Measurements from ENCODE around the gene TNPO3.
A peak's percentile ranks its signal among the peaks of the same experiment; 100 is the strongest.
"Not testable (repeated sequence)": the region's sequence is repeated elsewhere in the genome, so short reads cannot be mapped to it uniquely, and the experiment has no call there.

Gene TNPO3

DNA sequence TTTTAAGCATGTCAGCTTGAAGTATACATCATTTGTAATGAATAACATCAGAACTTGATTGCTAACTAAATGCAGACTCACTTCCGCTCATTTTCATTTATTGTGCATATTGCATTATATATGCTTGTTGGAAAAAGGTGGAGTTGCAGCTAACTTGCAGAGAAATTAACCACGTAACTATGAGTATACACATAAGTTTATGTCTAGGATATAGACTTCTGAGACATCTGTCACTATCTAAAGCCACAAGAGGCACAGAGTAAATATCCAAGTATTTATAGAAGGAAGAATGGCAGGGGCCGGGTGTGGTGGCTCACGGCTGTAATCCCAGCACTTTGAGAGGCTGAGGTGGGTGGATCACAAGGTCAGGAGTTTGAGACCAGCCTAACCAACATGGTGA, 47.3 kb downstream of the TNPO3 start:
- peaks cover 8% of the 10 kb centered on the region for H3K4me1 Mint-ChIP-seq
- no peak for DNase-seq (ENCODE audit: low spot score in 2 of 2)
- no peak overlapping the region for H3K4me3 Mint-ChIP-seq
- peak overlapping the region; percentile 32 for H3K27ac Mint-ChIP-seq (ENCODE audit: low read depth)
- ATAC-seq (replicated peaks; ENCODE audit: extremely low read depth, poor library complexity, severe bottlenecking) = no peak
- peaks cover 30% of the 10 kb centered on the region for H3K36me3 Mint-ChIP-seq (ENCODE audit: insufficient read depth)
- no peaks in the 10 kb centered on the region for H3K9me3 Mint-ChIP-seq
- no peaks in the 10 kb centered on the region for H3K27me3 Mint-ChIP-seq

DNA sequence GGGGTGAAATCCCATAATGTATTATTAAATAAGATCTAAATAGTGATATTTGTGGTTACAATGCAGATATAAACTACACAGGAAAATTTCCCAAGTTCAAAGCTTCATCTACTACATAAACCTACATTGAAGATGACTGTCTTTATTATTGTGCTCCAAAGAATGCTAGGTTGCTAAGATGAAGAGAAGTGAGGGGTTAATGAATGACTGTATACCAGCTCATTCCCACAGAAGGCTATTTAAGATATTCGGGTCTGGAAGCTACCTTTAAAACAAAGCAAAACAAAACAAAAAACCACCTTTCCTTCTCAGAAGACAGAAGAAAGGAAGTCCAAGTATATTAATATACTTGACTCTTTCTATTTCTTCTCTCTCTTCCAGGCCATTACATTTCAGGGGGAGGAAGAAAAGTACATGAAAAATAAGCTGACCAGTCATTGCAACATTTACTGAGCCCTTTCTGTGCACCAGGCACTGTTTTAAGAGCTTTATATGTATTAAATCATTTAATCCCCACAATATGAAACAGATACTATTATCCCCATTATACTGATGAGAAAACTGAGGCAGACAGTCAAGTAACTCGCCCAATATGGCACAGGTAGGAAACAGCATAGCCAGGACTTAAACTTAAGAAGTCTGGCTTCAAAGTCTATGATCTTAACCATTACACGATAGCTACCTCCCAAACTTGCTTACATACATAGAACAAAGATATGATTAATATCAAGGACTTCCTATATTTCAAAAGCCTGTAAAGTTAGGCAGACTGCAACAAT, 48.1 kb downstream of the TNPO3 start:
- ATAC-seq (replicated peaks; ENCODE audit: extremely low read depth, poor library complexity, severe bottlenecking) (no peak), DNase-seq (ENCODE audit: low spot score in 2 of 2) (no peak)
- peaks cover 37% of the 10 kb centered on the region for H3K36me3 Mint-ChIP-seq (ENCODE audit: insufficient read depth)
- peaks cover 8% of the 10 kb centered on the region for H3K4me1 Mint-ChIP-seq
- H3K27ac Mint-ChIP-seq (ENCODE audit: low read depth) = no peak overlapping the region
- no peak overlapping the region for H3K4me3 Mint-ChIP-seq
- no peaks in the 10 kb centered on the region for H3K27me3 Mint-ChIP-seq
- no peaks in the 10 kb centered on the region for H3K9me3 Mint-ChIP-seq

DNA sequence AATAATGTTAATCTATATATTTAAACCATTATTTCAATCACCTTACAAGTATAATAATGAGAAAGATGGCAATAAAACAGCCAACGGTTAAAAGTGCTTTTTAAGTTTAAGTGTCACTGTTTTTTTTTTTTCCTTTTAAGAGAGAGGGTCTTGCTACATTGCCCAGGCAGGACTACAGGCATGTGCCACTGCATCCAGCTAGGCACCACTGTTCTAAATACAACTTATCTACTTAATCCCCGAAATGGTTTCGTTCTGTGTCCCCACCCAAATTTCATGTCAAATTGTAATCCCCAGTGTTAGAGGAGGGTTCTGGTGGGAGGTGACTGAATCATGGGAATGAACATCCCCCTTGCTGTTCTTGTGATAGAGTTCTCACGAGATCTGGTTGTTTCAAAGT, 49.7 kb downstream of the TNPO3 start:
- no peak for ATAC-seq (replicated peaks; ENCODE audit: extremely low read depth, poor library complexity, severe bottlenecking)
- Mint-ChIP-seq H3K9me3 (no peaks in the 10 kb centered on the region), H3K4me1 (peaks cover 8% of the 10 kb centered on the region), H3K4me3 (no peak overlapping the region), H3K27ac (ENCODE audit: low read depth) (peak overlapping the region; percentile 71), H3K27me3 (no peaks in the 10 kb centered on the region), H3K36me3 (ENCODE audit: insufficient read depth) (peaks cover 37% of the 10 kb centered on the region)
- DNase-seq (ENCODE audit: low spot score in 2 of 2) = no peak

- H3K27me3 Mint-ChIP-seq = no peaks in the 10 kb centered on the region
- DNase-seq (ENCODE audit: low spot score in 2 of 2) (no peak), ATAC-seq (replicated peaks; ENCODE audit: extremely low read depth, poor library complexity, severe bottlenecking) (no peak)
- no peaks in the 10 kb centered on the region for H3K4me1 Mint-ChIP-seq
- peaks cover 54% of the 10 kb centered on the region for H3K36me3 Mint-ChIP-seq (ENCODE audit: insufficient read depth)
- H3K27ac Mint-ChIP-seq (ENCODE audit: low read depth) = no peak overlapping the region
- H3K9me3 Mint-ChIP-seq = no peaks in the 10 kb centered on the region
- no peak overlapping the region for H3K4me3 Mint-ChIP-seq
Observed at GRCh38 chr7:128997181-128997580, 57.7 kb downstream of the TNPO3 start.

GRCh38 chr7:128994560-128994959, 60.4 kb downstream of the TNPO3 start:
- not testable (repeated sequence) for H3K4me3 Mint-ChIP-seq; H3K9me3 Mint-ChIP-seq; DNase-seq (ENCODE audit: low spot score in 2 of 2); H3K27ac Mint-ChIP-seq (ENCODE audit: low read depth); H3K27me3 Mint-ChIP-seq; ATAC-seq (replicated peaks; ENCODE audit: extremely low read depth, poor library complexity, severe bottlenecking); H3K4me1 Mint-ChIP-seq
- peaks cover 50% of the 10 kb centered on the region for H3K36me3 Mint-ChIP-seq (ENCODE audit: insufficient read depth)

GRCh38 chr7:128993419-128993818, 61.5 kb downstream of the TNPO3 start:
- H3K36me3 Mint-ChIP-seq (ENCODE audit: insufficient read depth) = peaks cover 51% of the 10 kb centered on the region
- no peak overlapping the region for H3K27ac Mint-ChIP-seq (ENCODE audit: low read depth)
- H3K4me1 Mint-ChIP-seq = no peaks in the 10 kb centered on the region
- no peak for ATAC-seq (replicated peaks; ENCODE audit: extremely low read depth, poor library complexity, severe bottlenecking)
- H3K4me3 Mint-ChIP-seq = no peak overlapping the region
- DNase-seq (ENCODE audit: low spot score in 2 of 2) = no peak
- H3K27me3 Mint-ChIP-seq = no peaks in the 10 kb centered on the region
- H3K9me3 Mint-ChIP-seq = no peaks in the 10 kb centered on the region

- Mint-ChIP-seq H3K27ac (ENCODE audit: low read depth) (no peak overlapping the region), H3K36me3 (ENCODE audit: insufficient read depth) (peaks cover 47% of the 10 kb centered on the region), H3K27me3 (no peaks in the 10 kb centered on the region), H3K4me1 (no peaks in the 10 kb centered on the region), H3K4me3 (no peak overlapping the region), H3K9me3 (no peaks in the 10 kb centered on the region)
- ATAC-seq (replicated peaks; ENCODE audit: extremely low read depth, poor library complexity, severe bottlenecking) = no peak
- DNase-seq (ENCODE audit: low spot score in 2 of 2) = no peak
Observed at GRCh38 chr7:128989961-128990360, 65.0 kb downstream of the TNPO3 start.

GRCh38 chr7:128988372-128988771, 66.5 kb downstream of the TNPO3 start:
- ATAC-seq (replicated peaks; ENCODE audit: extremely low read depth, poor library complexity, severe bottlenecking) = no peak
- Mint-ChIP-seq H3K27ac (ENCODE audit: low read depth) (no peak overlapping the region), H3K36me3 (ENCODE audit: insufficient read depth) (peaks cover 50% of the 10 kb centered on the region), H3K4me1 (no peaks in the 10 kb centered on the region), H3K27me3 (no peaks in the 10 kb centered on the region), H3K9me3 (no peaks in the 10 kb centered on the region), H3K4me3 (no peak overlapping the region)
- DNase-seq (ENCODE audit: low spot score in 2 of 2) = no peak

GRCh38 chr7:128986609-128987008, 68.3 kb downstream of the TNPO3 start:
- no peaks in the 10 kb centered on the region for H3K27me3 Mint-ChIP-seq
- no peaks in the 10 kb centered on the region for H3K4me1 Mint-ChIP-seq
- peaks cover 50% of the 10 kb centered on the region for H3K36me3 Mint-ChIP-seq (ENCODE audit: insufficient read depth)
- ATAC-seq (replicated peaks; ENCODE audit: extremely low read depth, poor library complexity, severe bottlenecking) (no peak), DNase-seq (ENCODE audit: low spot score in 2 of 2) (no peak)
- H3K27ac Mint-ChIP-seq (ENCODE audit: low read depth) = peak overlapping the region; percentile 53
- H3K4me3 Mint-ChIP-seq = no peak overlapping the region
- no peaks in the 10 kb centered on the region for H3K9me3 Mint-ChIP-seq

DNA sequence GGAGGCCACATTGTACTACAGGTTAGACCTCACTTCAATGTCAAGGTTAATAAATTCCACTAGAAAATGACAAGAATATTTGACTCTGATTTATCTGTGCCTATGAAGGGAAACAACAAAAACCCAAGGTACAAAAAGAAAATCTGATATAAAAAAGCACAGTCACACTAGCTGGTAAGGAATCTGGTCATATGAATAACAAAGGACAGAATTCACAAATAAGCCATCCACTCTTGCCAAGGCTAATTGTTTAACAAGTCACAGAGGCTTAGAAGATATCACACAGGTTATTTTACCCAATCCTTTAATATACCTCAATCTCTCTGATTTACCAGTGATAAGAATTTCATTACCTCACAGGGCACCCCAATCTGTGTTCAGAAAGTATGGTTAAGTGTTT, 69.3 kb downstream of the TNPO3 start:
- H3K4me3 Mint-ChIP-seq = no peak overlapping the region
- no peaks in the 10 kb centered on the region for H3K4me1 Mint-ChIP-seq
- no peak for ATAC-seq (replicated peaks; ENCODE audit: extremely low read depth, poor library complexity, severe bottlenecking)
- DNase-seq (ENCODE audit: low spot score in 2 of 2) = no peak
- H3K27me3 Mint-ChIP-seq = no peaks in the 10 kb centered on the region
- H3K9me3 Mint-ChIP-seq = no peaks in the 10 kb centered on the region
- H3K27ac Mint-ChIP-seq (ENCODE audit: low read depth) = peak overlapping the region; percentile 53
- peaks cover 47% of the 10 kb centered on the region for H3K36me3 Mint-ChIP-seq (ENCODE audit: insufficient read depth)

DNA sequence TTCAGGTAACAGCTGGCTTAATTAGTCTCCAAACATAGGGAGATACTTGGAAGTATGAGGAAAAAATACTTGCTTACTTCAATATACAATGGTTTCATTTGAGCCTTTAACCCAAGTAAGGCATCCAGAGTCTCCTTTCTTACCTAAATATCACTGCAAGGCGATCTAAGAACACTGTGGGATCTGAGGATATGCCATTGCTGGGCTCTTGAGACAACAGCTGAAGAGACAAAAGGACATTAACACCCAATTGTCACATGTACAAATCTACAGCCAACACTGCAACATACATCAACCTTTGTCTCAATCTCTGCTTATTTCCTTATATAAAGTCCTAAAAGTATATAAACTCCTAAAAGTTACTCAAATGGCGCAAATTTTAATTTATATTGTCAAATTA, 72.8 kb downstream of the TNPO3 start:
- ATAC-seq (replicated peaks; ENCODE audit: extremely low read depth, poor library complexity, severe bottlenecking) (no peak), DNase-seq (ENCODE audit: low spot score in 2 of 2) (no peak)
- Mint-ChIP-seq H3K9me3 (no peaks in the 10 kb centered on the region), H3K36me3 (ENCODE audit: insufficient read depth) (peaks cover 55% of the 10 kb centered on the region), H3K4me3 (no peak overlapping the region), H3K27ac (ENCODE audit: low read depth) (no peak overlapping the region), H3K4me1 (no peaks in the 10 kb centered on the region), H3K27me3 (no peaks in the 10 kb centered on the region)

GRCh38 chr7:128974241-128974934, 80.5 kb downstream of the TNPO3 start:
- Mint-ChIP-seq H3K9me3 (no peaks in the 10 kb centered on the region), H3K27me3 (no peaks in the 10 kb centered on the region), H3K4me1 (no peaks in the 10 kb centered on the region), H3K36me3 (ENCODE audit: insufficient read depth) (peaks cover 82% of the 10 kb centered on the region), H3K4me3 (no peak overlapping the region), H3K27ac (ENCODE audit: low read depth) (no peak overlapping the region)
- DNase-seq (ENCODE audit: low spot score in 2 of 2) (no peak), ATAC-seq (replicated peaks; ENCODE audit: extremely low read depth, poor library complexity, severe bottlenecking) (no peak)

- no peaks in the 10 kb centered on the region for H3K27me3 Mint-ChIP-seq
- peaks cover 73% of the 10 kb centered on the region for H3K36me3 Mint-ChIP-seq (ENCODE audit: insufficient read depth)
- ATAC-seq (replicated peaks; ENCODE audit: extremely low read depth, poor library complexity, severe bottlenecking) = no peak
- no peaks in the 10 kb centered on the region for H3K4me1 Mint-ChIP-seq
- no peak for DNase-seq (ENCODE audit: low spot score in 2 of 2)
- H3K4me3 Mint-ChIP-seq = no peak overlapping the region
- H3K27ac Mint-ChIP-seq (ENCODE audit: low read depth) = no peak overlapping the region
- H3K9me3 Mint-ChIP-seq = no peaks in the 10 kb centered on the region
Observed at GRCh38 chr7:128968624-128969023, 86.3 kb downstream of the TNPO3 start.

All from central memory CD8-positive, alpha-beta T cell (primary cell).